Limb (tissue), 2 donors: ENCODE results near the gene MUC2.

Experiments used
- DNase-seq, 2 donors: peaks; one replicate each; pipeline ENCODE4 v3.0.0-alpha.2; 2016; ENCODE audit errors: extremely low spot score in 2 of 2

Gene MUC2

GRCh38 chr11:1087279-1087960 is 12.7 kb downstream of the MUC2 start:
- DNase-seq: no peak

GRCh38 chr11:1087961-1088926 is 13.6 kb downstream of the MUC2 start:
- no peak for DNase-seq

- DNase-seq: no peak
These were observed 14.5 kb downstream of the MUC2 start for GRCh38 chr11:1088927-1089737.

- no peak for DNase-seq
These were observed 15.3 kb downstream of the MUC2 start for GRCh38 chr11:1089738-1090599.

GRCh38 chr11:1090600-1091331 is 16.1 kb downstream of the MUC2 start:
- no peak for DNase-seq

GRCh38 chr11:1091332-1092083 is 16.8 kb downstream of the MUC2 start:
- DNase-seq: no peak

GRCh38 chr11:1092145-1092670 is 17.5 kb downstream of the MUC2 start:
- DNase-seq: no peak

- DNase-seq: no peak
These were observed 18.2 kb downstream of the MUC2 start for GRCh38 chr11:1092919-1093318.

GRCh38 chr11:1099519-1100355 is 25.1 kb downstream of the MUC2 start:
- no peak for DNase-seq

- DNase-seq: no peak
These were observed 26.0 kb downstream of the MUC2 start for GRCh38 chr11:1100417-1101245.

GRCh38 chr11:1101318-1102089 is 26.8 kb downstream of the MUC2 start:
- no peak for DNase-seq

- DNase-seq: no peak
These were observed 27.7 kb downstream of the MUC2 start for GRCh38 chr11:1102221-1102971.

- DNase-seq: no peak
These were observed 28.3 kb downstream of the MUC2 start for GRCh38 chr11:1102996-1103395.

- no peak for DNase-seq
These were observed 29.0 kb downstream of the MUC2 start for GRCh38 chr11:1103401-1104360.
